Measurements from ENCODE around the gene MIS18BP1.

The MIS18BP1 gene

GRCh38 chr14:45270031-45270430 is 17.0 kb upstream of the MIS18BP1 start:
- TF ChIP-seq GABPA (IDR thresholded peaks at IDR 0.05; ENCODE audit: low read depth) (no peak), SPI1 (IDR thresholded peaks at IDR 0.05; ENCODE audit: borderline replicate concordance, low read depth) (no peak), POLR2AphosphoS5 (IDR thresholded peaks at IDR 0.05; ENCODE audit: low read depth) (no peak)
- TF ChIP-seq, protein P1, sequence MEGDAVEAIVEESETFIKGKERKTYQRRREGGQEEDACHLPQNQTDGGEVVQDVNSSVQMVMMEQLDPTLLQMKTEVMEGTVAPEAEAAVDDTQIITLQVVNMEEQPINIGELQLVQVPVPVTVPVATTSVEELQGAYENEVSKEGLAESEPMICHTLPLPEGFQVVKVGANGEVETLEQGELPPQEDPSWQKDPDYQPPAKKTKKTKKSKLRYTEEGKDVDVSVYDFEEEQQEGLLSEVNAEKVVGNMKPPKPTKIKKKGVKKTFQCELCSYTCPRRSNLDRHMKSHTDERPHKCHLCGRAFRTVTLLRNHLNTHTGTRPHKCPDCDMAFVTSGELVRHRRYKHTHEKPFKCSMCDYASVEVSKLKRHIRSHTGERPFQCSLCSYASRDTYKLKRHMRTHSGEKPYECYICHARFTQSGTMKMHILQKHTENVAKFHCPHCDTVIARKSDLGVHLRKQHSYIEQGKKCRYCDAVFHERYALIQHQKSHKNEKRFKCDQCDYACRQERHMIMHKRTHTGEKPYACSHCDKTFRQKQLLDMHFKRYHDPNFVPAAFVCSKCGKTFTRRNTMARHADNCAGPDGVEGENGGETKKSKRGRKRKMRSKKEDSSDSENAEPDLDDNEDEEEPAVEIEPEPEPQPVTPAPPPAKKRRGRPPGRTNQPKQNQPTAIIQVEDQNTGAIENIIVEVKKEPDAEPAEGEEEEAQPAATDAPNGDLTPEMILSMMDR (IDR thresholded peaks at IDR 0.05; ENCODE audit: insufficient read depth, low read length), result no peak
- TF ChIP-seq, protein P2, sequence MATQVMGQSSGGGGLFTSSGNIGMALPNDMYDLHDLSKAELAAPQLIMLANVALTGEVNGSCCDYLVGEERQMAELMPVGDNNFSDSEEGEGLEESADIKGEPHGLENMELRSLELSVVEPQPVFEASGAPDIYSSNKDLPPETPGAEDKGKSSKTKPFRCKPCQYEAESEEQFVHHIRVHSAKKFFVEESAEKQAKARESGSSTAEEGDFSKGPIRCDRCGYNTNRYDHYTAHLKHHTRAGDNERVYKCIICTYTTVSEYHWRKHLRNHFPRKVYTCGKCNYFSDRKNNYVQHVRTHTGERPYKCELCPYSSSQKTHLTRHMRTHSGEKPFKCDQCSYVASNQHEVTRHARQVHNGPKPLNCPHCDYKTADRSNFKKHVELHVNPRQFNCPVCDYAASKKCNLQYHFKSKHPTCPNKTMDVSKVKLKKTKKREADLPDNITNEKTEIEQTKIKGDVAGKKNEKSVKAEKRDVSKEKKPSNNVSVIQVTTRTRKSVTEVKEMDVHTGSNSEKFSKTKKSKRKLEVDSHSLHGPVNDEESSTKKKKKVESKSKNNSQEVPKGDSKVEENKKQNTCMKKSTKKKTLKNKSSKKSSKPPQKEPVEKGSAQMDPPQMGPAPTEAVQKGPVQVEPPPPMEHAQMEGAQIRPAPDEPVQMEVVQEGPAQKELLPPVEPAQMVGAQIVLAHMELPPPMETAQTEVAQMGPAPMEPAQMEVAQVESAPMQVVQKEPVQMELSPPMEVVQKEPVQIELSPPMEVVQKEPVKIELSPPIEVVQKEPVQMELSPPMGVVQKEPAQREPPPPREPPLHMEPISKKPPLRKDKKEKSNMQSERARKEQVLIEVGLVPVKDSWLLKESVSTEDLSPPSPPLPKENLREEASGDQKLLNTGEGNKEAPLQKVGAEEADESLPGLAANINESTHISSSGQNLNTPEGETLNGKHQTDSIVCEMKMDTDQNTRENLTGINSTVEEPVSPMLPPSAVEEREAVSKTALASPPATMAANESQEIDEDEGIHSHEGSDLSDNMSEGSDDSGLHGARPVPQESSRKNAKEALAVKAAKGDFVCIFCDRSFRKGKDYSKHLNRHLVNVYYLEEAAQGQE (IDR thresholded peaks at IDR 0.05; ENCODE audit: insufficient replicate concordance, low read depth), result no peak
- DNase-seq (ENCODE audit: low read depth in 1 of 2, low spot score in 1 of 2), result no peak

GRCh38 chr14:45267071-45267470 is 14.1 kb upstream of the MIS18BP1 start:
- Histone ChIP-seq H3K4me3 (replicated peaks; ENCODE audit: insufficient read depth, low read length) (no peak overlapping the region), H3K27ac (replicated peaks) (no peak overlapping the region), H3K27me3 (ENCODE audit: insufficient read depth, poor library complexity, severe bottlenecking) (no peaks in the 10 kb centered on the region)
- DNase-seq (ENCODE audit: low read depth in 1 of 2, low spot score in 1 of 2), result no peak
- no peak for TF ChIP-seq POLR2AphosphoS5 (IDR thresholded peaks at IDR 0.05; ENCODE audit: low read depth)
- no peak for TF ChIP-seq GABPA (IDR thresholded peaks at IDR 0.05; ENCODE audit: low read depth)

More at GRCh38 chr14:45270031-45270430, 17.0 kb upstream of the MIS18BP1 start:
- H3K27me3 ChIP-seq (ENCODE audit: insufficient read depth, poor library complexity, severe bottlenecking), result no peaks in the 10 kb centered on the region
- no peak overlapping the region for H3K27ac ChIP-seq (replicated peaks)
- H3K4me3 ChIP-seq (replicated peaks; ENCODE audit: insufficient read depth, low read length), result no peak overlapping the region

- H3K27me3 ChIP-seq (ENCODE audit: insufficient read depth, poor library complexity, severe bottlenecking), result no peaks in the 10 kb centered on the region
- no peak for TF ChIP-seq POLR2AphosphoS5 (IDR thresholded peaks at IDR 0.05; ENCODE audit: low read depth)
- TF ChIP-seq, protein P1 (IDR thresholded peaks at IDR 0.05; ENCODE audit: insufficient read depth, low read length), result no peak
- no peak for DNase-seq (ENCODE audit: low read depth in 1 of 2, low spot score in 1 of 2)
- no peak overlapping the region for H3K27ac ChIP-seq (replicated peaks)
- H3K4me3 ChIP-seq (replicated peaks; ENCODE audit: insufficient read depth, low read length), result no peak overlapping the region
These were observed 9.6 kb upstream of the MIS18BP1 start for GRCh38 chr14:45262637-45263036.

- H3K4me3 ChIP-seq (replicated peaks; ENCODE audit: insufficient read depth, low read length), result no peak overlapping the region
- no peak for TF ChIP-seq POLR2AphosphoS5 (IDR thresholded peaks at IDR 0.05; ENCODE audit: low read depth)
- no peak for TF ChIP-seq GABPA (IDR thresholded peaks at IDR 0.05; ENCODE audit: low read depth)
- TF ChIP-seq, protein P1 (IDR thresholded peaks at IDR 0.05; ENCODE audit: insufficient read depth, low read length), result no peak
- DNase-seq (ENCODE audit: low read depth in 1 of 2, low spot score in 1 of 2), result no peak
These were observed 8.2 kb upstream of the MIS18BP1 start for GRCh38 chr14:45261209-45261608.

GRCh38 chr14:45258805-45259204 is 5.8 kb upstream of the MIS18BP1 start:
- no peak overlapping the region for H3K27ac ChIP-seq (replicated peaks)
- TF ChIP-seq, protein P2 (IDR thresholded peaks at IDR 0.05; ENCODE audit: insufficient replicate concordance, low read depth), result no peak
- no peak for TF ChIP-seq POLR2AphosphoS5 (IDR thresholded peaks at IDR 0.05; ENCODE audit: low read depth)
- TF ChIP-seq, protein P1 (IDR thresholded peaks at IDR 0.05; ENCODE audit: insufficient read depth, low read length), result no peak
- no peak for TF ChIP-seq GABPA (IDR thresholded peaks at IDR 0.05; ENCODE audit: low read depth)
- no peak for TF ChIP-seq SPI1 (IDR thresholded peaks at IDR 0.05; ENCODE audit: borderline replicate concordance, low read depth)
- no peak for DNase-seq (ENCODE audit: low read depth in 1 of 2, low spot score in 1 of 2)
- H3K27me3 ChIP-seq (ENCODE audit: insufficient read depth, poor library complexity, severe bottlenecking), result no peaks in the 10 kb centered on the region
- H3K4me3 ChIP-seq (replicated peaks; ENCODE audit: insufficient read depth, low read length), result no peak overlapping the region

More at GRCh38 chr14:45261209-45261608, 8.2 kb upstream of the MIS18BP1 start:
- Histone ChIP-seq H3K27me3 (ENCODE audit: insufficient read depth, poor library complexity, severe bottlenecking) (no peaks in the 10 kb centered on the region), H3K27ac (replicated peaks) (no peak overlapping the region)

Measured in HL-60 (cell line).